IPS DF 19.7 (cell line): Measurements from ENCODE around the gene MEN1.
"Not testable (repeated sequence)": the region's sequence is repeated elsewhere in the genome, so short reads cannot be mapped to it uniquely, and the experiment has no call there.

ENCODE experiments used
- DNase-seq: peaks from one replicate; pipeline ENCODE4 v3.0.0-alpha.2; 2013; ENCODE audit warnings: low read depth, low spot score

MEN1 gene

GRCh38 chr11:64845776-64846129 is 35.4 kb upstream of the MEN1 start:
- not testable (repeated sequence) for DNase-seq

GRCh38 chr11:64845129-64845775 is 34.9 kb upstream of the MEN1 start:
- DNase-seq: no peak

- no peak for DNase-seq
Measured at GRCh38 chr11:64844330-64845128, 34.2 kb upstream of the MEN1 start, which contains the start of gene CDC42BPG. TSS of gene CDC42BPG (minus strand) at chr11:64844653. CDS start at chr11:64844569, 84 bp downstream.

- no peak for DNase-seq
Measured at GRCh38 chr11:64843686-64844329, 33.5 kb upstream of the MEN1 start.

GRCh38 chr11:64842851-64843685 is 32.7 kb upstream of the MEN1 start:
- DNase-seq: no peak

GRCh38 chr11:64842366-64842759 is 32.0 kb upstream of the MEN1 start:
- no peak for DNase-seq

GRCh38 chr11:64841592-64842365 is 31.4 kb upstream of the MEN1 start:
- DNase-seq: no peak

GRCh38 chr11:64839887-64840782 is 29.8 kb upstream of the MEN1 start:
- DNase-seq: no peak

GRCh38 chr11:64839335-64839734 is 29.0 kb upstream of the MEN1 start:
- DNase-seq: no peak

GRCh38 chr11:64838600-64839334 is 28.4 kb upstream of the MEN1 start:
- no peak for DNase-seq

GRCh38 chr11:64837887-64838351 is 27.6 kb upstream of the MEN1 start:
- no peak for DNase-seq

- DNase-seq: no peak
Measured at GRCh38 chr11:64836448-64837072, 26.2 kb upstream of the MEN1 start.

GRCh38 chr11:64835616-64836447 is 25.5 kb upstream of the MEN1 start:
- no peak for DNase-seq

- no peak for DNase-seq
Measured at GRCh38 chr11:64834723-64835615, 24.6 kb upstream of the MEN1 start.

GRCh38 chr11:64834031-64834722 is 23.8 kb upstream of the MEN1 start:
- DNase-seq: no peak

- no peak for DNase-seq
Measured at GRCh38 chr11:64833509-64833908, 23.2 kb upstream of the MEN1 start.
